Natural killer cell treated with Interleukin-12 subunit alpha and Interleukin-12 subunit beta and Interleukin-15 and Interleukin-18, amount 100 ng/mL, for 72 hours (primary cell): ENCODE results near the gene SERPINB2. TPM values are rescaled to one million over a fixed set of nuclear protein-coding genes. Genes with fewer than 3 reads are reported as not detected.

Experiments
- ATAC-seq, 2 donors: fragments of 150-1000 bp; cut with Tn5 transposase in 1 of 2; sonication (Bioruptor Pico), chemical (Tn5 transposase) in 1 of 2; 2 replicates each; pipeline ENCODE4 v1.10.0; 2021
- DNase-seq: peaks from one replicate; pipeline ENCODE4 v3.0.0; 2022; ENCODE audit warnings: low spot score
- H3K27ac Mint-ChIP-seq, 2 donors: 1 replicate in 1 of 2; 2 replicates in 1 of 2; pipeline ENCODE4 v1.8.0; 2022; ENCODE audit warnings: mixed read lengths in 2 of 2, mild to moderate bottlenecking in 1 of 2, moderate library complexity in 1 of 2
- H3K27me3 Mint-ChIP-seq, 2 donors: 1 replicate in 1 of 2; 2 replicates in 1 of 2; pipeline ENCODE4 v1.8.0; 2022; ENCODE audit warnings: mixed read lengths in 2 of 2
- H3K36me3 Mint-ChIP-seq: one replicate; pipeline ENCODE4 v1.8.0; 2022; ENCODE audit warnings: mixed read lengths
- H3K4me1 Mint-ChIP-seq, 2 donors: 1 replicate in 1 of 2; 2 replicates in 1 of 2; pipeline ENCODE4 v1.8.0; 2022; ENCODE audit warnings: low read depth in 2 of 2, mixed read lengths in 2 of 2, mild to moderate bottlenecking in 1 of 2
- H3K4me3 Mint-ChIP-seq: one replicate; pipeline ENCODE4 v1.8.0; 2022; ENCODE audit warnings: mixed read lengths
- H3K9me3 Mint-ChIP-seq: 2 replicates; pipeline ENCODE4 v1.8.0; 2022; ENCODE audit warnings: mixed read lengths
- total RNA-seq, 2 donors: library from RNA; stranded (reverse); gene quantifications; one replicate each; pipeline ENCODE4 v1.2.3, GENCODE V29; 2022

The SERPINB2 gene
- total RNA-seq, 2 donors from 2014 or later: not detected

DNA sequence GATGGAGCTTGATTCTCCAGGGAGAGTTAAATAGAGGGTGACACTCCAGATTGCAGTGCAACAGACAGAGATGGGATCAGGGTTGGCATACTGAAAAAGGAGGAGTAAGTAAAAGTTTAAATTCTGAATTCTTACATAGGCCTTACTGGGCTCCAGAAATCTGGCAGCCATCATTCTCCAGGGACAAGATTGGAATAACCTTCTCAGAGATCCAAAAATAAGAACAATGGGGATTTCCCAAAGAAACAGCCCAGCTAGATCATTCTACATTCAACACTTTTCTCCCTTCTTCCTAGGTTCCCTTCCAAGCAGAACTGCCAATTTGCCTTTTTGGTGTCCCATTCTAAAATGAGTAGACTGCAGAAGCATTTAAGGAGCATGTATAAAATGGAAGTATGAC is 14.9 kb upstream of the SERPINB2 start:
- H3K9me3 Mint-ChIP-seq: no peaks in the 10 kb centered on the region
- no peaks in the 10 kb centered on the region for H3K4me1 Mint-ChIP-seq
- H3K27ac Mint-ChIP-seq: no peak overlapping the region
- peaks cover 15 to 36% of the 10 kb centered on the region in 2 donors for H3K27me3 Mint-ChIP-seq
- H3K36me3 Mint-ChIP-seq: no peaks in the 10 kb centered on the region
- no peak for ATAC-seq
- no peak overlapping the region for H3K4me3 Mint-ChIP-seq
- no peak for DNase-seq

DNA sequence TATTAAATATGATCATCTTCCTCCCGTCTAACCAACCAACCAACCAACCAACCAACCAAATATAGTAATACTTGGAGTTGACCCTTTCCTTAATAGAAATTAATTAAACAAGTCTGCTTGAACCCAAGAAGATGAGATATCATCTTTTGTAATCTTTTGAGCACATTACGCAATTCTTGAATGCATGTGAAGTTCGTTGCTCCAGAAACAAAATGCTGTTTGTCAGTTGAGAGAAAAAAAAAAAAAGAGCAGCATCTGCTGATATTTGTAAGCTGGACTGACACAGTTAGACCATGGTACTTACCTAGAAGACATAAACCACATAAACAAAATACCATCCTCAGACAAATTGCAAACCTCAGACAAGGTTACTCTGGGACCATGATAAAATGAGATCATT is 9.2 kb upstream of the SERPINB2 start:
- no peak overlapping the region for H3K4me3 Mint-ChIP-seq

DNA sequence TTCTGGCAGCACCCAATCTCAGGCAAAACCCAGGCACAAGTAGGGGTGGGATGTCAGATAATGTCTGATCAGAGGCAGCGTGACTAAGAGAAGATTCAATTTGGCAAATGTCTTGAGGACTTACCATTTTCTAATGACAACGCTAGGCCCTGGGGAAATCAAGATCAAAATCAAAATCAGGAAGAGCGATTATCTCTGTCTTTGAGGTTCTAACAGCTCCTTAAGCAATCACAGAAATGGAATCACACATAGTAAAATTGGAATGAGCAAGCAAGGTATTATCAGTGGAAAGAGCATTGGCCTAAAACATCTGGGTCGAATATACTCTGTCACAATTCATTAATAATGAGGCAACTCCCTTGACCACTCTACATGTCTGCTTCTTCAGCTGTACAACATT is 8.6 kb upstream of the SERPINB2 start:
- Mint-ChIP-seq H3K9me3 (no peaks in the 10 kb centered on the region), H3K36me3 (no peaks in the 10 kb centered on the region), H3K4me3 (no peak overlapping the region), H3K27me3 (peaks cover 7 to 14% of the 10 kb centered on the region in 2 donors), H3K4me1 (no peaks in the 10 kb centered on the region), H3K27ac (no peak overlapping the region)
- DNase-seq (no peak), ATAC-seq (peak in 1 of 2 donors; percentile 41)

More for the DNA sequence above, 9.2 kb upstream of the SERPINB2 start:
- Mint-ChIP-seq H3K9me3 (no peaks in the 10 kb centered on the region), H3K27ac (no peak overlapping the region), H3K4me1 (no peaks in the 10 kb centered on the region), H3K27me3 (peaks cover 7 to 19% of the 10 kb centered on the region in 2 donors), H3K36me3 (no peaks in the 10 kb centered on the region)
- ATAC-seq: no peak
- DNase-seq: no peak

GRCh38 chr18:63879709-63880108 is 7.8 kb upstream of the SERPINB2 start:
- no peaks in the 10 kb centered on the region for H3K36me3 Mint-ChIP-seq
- no peak for DNase-seq
- no peak overlapping the region for H3K4me3 Mint-ChIP-seq
- H3K9me3 Mint-ChIP-seq: no peaks in the 10 kb centered on the region
- no peak overlapping the region for H3K27ac Mint-ChIP-seq
- no peaks in the 10 kb centered on the region for H3K4me1 Mint-ChIP-seq
- peaks cover 13 to 20% of the 10 kb centered on the region in 2 donors for H3K27me3 Mint-ChIP-seq
- no peak for ATAC-seq

GRCh38 chr18:63881851-63882250 is 5.7 kb upstream of the SERPINB2 start:
- H3K27ac Mint-ChIP-seq: no peak overlapping the region
- H3K4me1 Mint-ChIP-seq: no peaks in the 10 kb centered on the region
- H3K36me3 Mint-ChIP-seq: no peaks in the 10 kb centered on the region
- peaks cover 15 to 24% of the 10 kb centered on the region in 2 donors for H3K27me3 Mint-ChIP-seq
- DNase-seq (no peak), ATAC-seq (no peak)
- H3K4me3 Mint-ChIP-seq: no peak overlapping the region
- no peaks in the 10 kb centered on the region for H3K9me3 Mint-ChIP-seq

GRCh38 chr18:63882333-63883141 is 5.0 kb upstream of the SERPINB2 start:
- H3K9me3 Mint-ChIP-seq: no peaks in the 10 kb centered on the region
- H3K4me1 Mint-ChIP-seq: no peaks in the 10 kb centered on the region
- H3K4me3 Mint-ChIP-seq: no peak overlapping the region
- no peak overlapping the region for H3K27ac Mint-ChIP-seq
- ATAC-seq: peak in 1 of 2 donors; percentile 68
- no peak for DNase-seq
- no peaks in the 10 kb centered on the region for H3K36me3 Mint-ChIP-seq
- peaks cover 17 to 24% of the 10 kb centered on the region in 2 donors for H3K27me3 Mint-ChIP-seq

GRCh38 chr18:63883617-63884016 is 3.9 kb upstream of the SERPINB2 start:
- Mint-ChIP-seq H3K4me3 (no peak overlapping the region), H3K27ac (no peak overlapping the region), H3K27me3 (peaks cover 18 to 20% of the 10 kb centered on the region in 2 donors), H3K4me1 (no peaks in the 10 kb centered on the region), H3K36me3 (no peaks in the 10 kb centered on the region), H3K9me3 (no peaks in the 10 kb centered on the region)
- no peak for ATAC-seq
- no peak for DNase-seq

DNA sequence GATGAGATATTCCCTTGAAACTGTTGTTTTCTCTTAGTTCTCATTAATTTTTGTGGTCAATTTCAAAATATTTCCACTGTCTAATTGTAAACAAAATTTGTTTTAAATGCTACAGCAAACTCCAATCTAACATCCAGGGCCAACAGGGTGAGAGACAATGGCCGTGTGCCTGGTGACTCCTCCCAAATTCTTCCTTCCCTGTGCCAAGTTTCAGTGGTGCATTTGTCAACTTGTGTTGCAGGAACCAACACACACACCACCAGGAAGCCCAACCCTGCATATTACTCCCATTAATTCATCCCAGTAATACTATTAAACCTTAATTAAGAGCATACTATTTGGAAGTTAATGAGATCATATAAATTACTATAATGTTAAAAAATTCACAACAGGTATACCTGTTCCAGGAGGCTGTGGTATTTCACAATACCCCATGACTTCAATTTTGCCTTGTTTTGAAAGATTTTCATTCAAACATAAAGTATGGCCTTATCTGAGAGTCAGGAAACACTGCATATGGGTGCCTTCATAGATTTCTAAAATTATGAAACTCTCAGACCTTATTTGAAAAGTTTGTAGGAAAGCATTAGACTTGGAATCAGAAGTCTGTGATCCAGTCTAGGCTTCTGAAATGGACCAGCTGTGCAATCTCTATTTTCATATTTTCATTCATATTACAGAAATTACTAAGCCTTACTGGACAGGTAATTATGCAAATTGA is 1.1 kb downstream of the SERPINB2 start:
- Mint-ChIP-seq H3K4me1 (no peaks in the 10 kb centered on the region), H3K4me3 (no peak overlapping the region), H3K9me3 (no peaks in the 10 kb centered on the region), H3K36me3 (no peaks in the 10 kb centered on the region), H3K27me3 (peaks cover 13 to 15% of the 10 kb centered on the region in 2 donors), H3K27ac (no peak overlapping the region)
- DNase-seq: no peak
- ATAC-seq: no peak

DNA sequence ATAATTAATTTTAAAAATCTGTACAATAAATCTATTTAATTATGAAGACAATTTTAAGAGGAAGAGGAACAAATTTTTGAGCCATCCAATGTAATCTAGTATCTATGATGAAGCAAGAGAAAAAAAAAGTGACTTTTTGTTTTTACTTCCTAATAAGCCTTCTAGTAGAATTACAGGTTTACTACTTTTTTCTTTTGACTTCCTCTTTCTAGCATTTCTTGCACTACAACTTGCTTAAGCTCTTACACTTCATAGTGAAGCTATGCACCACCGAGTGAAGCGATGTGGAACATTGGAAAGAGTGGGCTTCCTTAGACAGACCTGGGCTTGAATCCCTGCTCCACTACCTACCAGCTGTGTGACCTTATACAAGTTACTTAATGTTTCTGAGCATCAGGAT is 2.1 kb downstream of the SERPINB2 start:
- DNase-seq: no peak
- Mint-ChIP-seq H3K36me3 (no peaks in the 10 kb centered on the region), H3K27ac (no peak overlapping the region), H3K4me3 (no peak overlapping the region), H3K9me3 (no peaks in the 10 kb centered on the region), H3K27me3 (peaks cover 10 to 18% of the 10 kb centered on the region in 2 donors), H3K4me1 (no peaks in the 10 kb centered on the region)
- no peak for ATAC-seq

- peaks cover 0 to 2% of the 10 kb centered on the region in 2 donors for H3K4me1 Mint-ChIP-seq
- H3K9me3 Mint-ChIP-seq: no peaks in the 10 kb centered on the region
- ATAC-seq: no peak
These were observed 2.9 kb downstream of the SERPINB2 start for GRCh38 chr18:63890237-63890949.

DNA sequence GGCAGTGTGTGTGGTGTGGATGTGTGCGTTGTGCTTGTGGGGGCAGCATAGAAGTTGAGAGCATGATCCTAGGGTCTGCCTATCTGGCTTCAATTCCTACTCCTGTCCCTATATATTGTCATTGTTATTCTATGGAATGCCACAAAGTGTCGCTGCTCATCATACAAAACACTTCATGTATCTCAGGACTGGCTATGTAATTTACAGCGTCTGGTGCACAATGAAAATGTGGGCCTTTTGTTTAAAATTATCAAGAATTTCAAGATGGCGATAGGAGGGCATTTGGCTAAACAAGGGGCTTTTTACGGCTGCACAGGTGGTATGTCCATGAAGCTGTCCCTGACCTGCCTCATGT is 3.4 kb downstream of the SERPINB2 start:
- Mint-ChIP-seq H3K4me1 (peaks cover 0 to 4% of the 10 kb centered on the region in 2 donors), H3K4me3 (no peak overlapping the region), H3K27ac (no peak overlapping the region), H3K36me3 (no peaks in the 10 kb centered on the region), H3K27me3 (peaks cover 11 to 27% of the 10 kb centered on the region in 2 donors), H3K9me3 (no peaks in the 10 kb centered on the region)
- DNase-seq (no peak), ATAC-seq (peak in 1 of 2 donors; percentile 61)

More at GRCh38 chr18:63890237-63890949, 2.9 kb downstream of the SERPINB2 start:
- DNase-seq: no peak
- Mint-ChIP-seq H3K4me3 (no peak overlapping the region), H3K36me3 (no peaks in the 10 kb centered on the region), H3K27me3 (peaks cover 10 to 21% of the 10 kb centered on the region in 2 donors), H3K27ac (no peak overlapping the region)

- ATAC-seq: no peak
- Mint-ChIP-seq H3K4me1 (peaks cover 0 to 4% of the 10 kb centered on the region in 2 donors), H3K36me3 (no peaks in the 10 kb centered on the region), H3K27ac (no peak overlapping the region), H3K27me3 (peaks cover 14 to 27% of the 10 kb centered on the region in 2 donors), H3K4me3 (no peak overlapping the region), H3K9me3 (no peaks in the 10 kb centered on the region)
- DNase-seq: no peak
These were observed 5.1 kb downstream of the SERPINB2 start for GRCh38 chr18:63892566-63892965.

GRCh38 chr18:63894106-63894772 is 6.7 kb downstream of the SERPINB2 start:
- ATAC-seq: no peak
- no peaks in the 10 kb centered on the region for H3K9me3 Mint-ChIP-seq
- no peaks in the 10 kb centered on the region for H3K36me3 Mint-ChIP-seq
- DNase-seq: no peak
- no peak overlapping the region for H3K4me3 Mint-ChIP-seq
- peaks cover 15 to 27% of the 10 kb centered on the region in 2 donors for H3K27me3 Mint-ChIP-seq
- H3K27ac Mint-ChIP-seq: no peak overlapping the region
- peaks cover 0 to 4% of the 10 kb centered on the region in 2 donors for H3K4me1 Mint-ChIP-seq
